ENCODE data around the gene NDUFS4. TPM values are rescaled to one million over a fixed set of nuclear protein-coding genes. Genes with fewer than 3 reads are reported as not detected.

The NDUFS4 gene
- total RNA-seq, 1 experiment from 2014 or later, result 112 TPM

GRCh38 chr5:53568401-53568800 is 8.0 kb downstream of the NDUFS4 start:
- no TSS peak for BruUV-seq (replicated peaks)

DNA sequence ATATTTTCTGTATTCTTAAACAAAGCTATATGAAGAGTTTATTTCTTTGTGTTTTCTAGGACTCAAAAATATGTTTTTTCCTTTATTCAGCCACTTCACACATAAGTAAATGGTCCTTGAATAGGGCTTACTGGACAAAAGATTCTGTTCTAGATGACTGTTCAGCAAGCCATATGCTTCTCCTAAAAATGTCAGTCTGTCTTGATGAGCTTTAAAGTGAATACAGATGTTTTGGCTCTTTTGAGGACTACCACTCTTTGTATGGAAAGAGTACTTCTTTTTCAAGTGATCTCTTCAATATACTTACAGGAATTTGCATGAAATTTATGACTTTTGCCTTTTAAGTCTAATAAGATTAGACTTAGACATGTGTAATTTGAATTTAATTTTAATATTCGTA is 8.4 kb downstream of the NDUFS4 start:
- Histone ChIP-seq H3K4me1 (ENCODE audit: insufficient read depth, low read length, poor library complexity, severe bottlenecking) (peaks cover 17% of the 10 kb centered on the region), H3K4me3 (ENCODE audit: low read depth, low read length, poor library complexity, severe bottlenecking) (peak overlapping the region; percentile 2), H3K9me3 (ENCODE audit: low read depth, low read length, poor library complexity, severe bottlenecking) (peaks cover 3% of the 10 kb centered on the region), H3K27me3 (replicated peaks; ENCODE audit: insufficient read depth, low read depth, low read length, poor library complexity) (no peaks in the 10 kb centered on the region), H3K36me3 (ENCODE audit: insufficient read depth, low read length, poor library complexity, severe bottlenecking) (no peaks in the 10 kb centered on the region), H3K27ac (ENCODE audit: low read depth, low read length, poor library complexity, severe bottlenecking) (no peak overlapping the region)
- TF ChIP-seq CTCF (conservative IDR thresholded peaks at IDR 0.05; ENCODE audit: low read depth, low read length) (no peak), EZH2 (IDR thresholded peaks at IDR 0.05; ENCODE audit: borderline replicate concordance, low read depth, low read length, poor library complexity, severe bottlenecking) (no peak)
- intact Hi-C loops (cut with micrococcal nuclease; ENCODE audit: unreplicated experiment), result no loop called here
- ChIA-PET CTCF (no interaction called here), POLR2A (ENCODE audit: low non-redundant PET) (no interaction called here)
- BruUV-seq (replicated peaks), result no TSS peak
- peak; percentile 70 for DNase-seq (ENCODE audit: low spot score)

More at GRCh38 chr5:53568401-53568800, 8.0 kb downstream of the NDUFS4 start:
- intact Hi-C loops (cut with micrococcal nuclease; ENCODE audit: unreplicated experiment), result no loop called here
- Histone ChIP-seq H3K4me1 (ENCODE audit: insufficient read depth, low read length, poor library complexity, severe bottlenecking) (peaks cover 17% of the 10 kb centered on the region), H3K27ac (ENCODE audit: low read depth, low read length, poor library complexity, severe bottlenecking) (no peak overlapping the region), H3K27me3 (replicated peaks; ENCODE audit: insufficient read depth, low read depth, low read length, poor library complexity) (no peaks in the 10 kb centered on the region), H3K4me3 (ENCODE audit: low read depth, low read length, poor library complexity, severe bottlenecking) (peak overlapping the region; percentile 2), H3K36me3 (ENCODE audit: insufficient read depth, low read length, poor library complexity, severe bottlenecking) (no peaks in the 10 kb centered on the region), H3K9me3 (ENCODE audit: low read depth, low read length, poor library complexity, severe bottlenecking) (peaks cover 3% of the 10 kb centered on the region)
- ChIA-PET CTCF (no interaction called here), POLR2A (ENCODE audit: low non-redundant PET) (no interaction called here)
- no peak for DNase-seq (ENCODE audit: low spot score)
- TF ChIP-seq CTCF (conservative IDR thresholded peaks at IDR 0.05; ENCODE audit: low read depth, low read length) (no peak), EZH2 (IDR thresholded peaks at IDR 0.05; ENCODE audit: borderline replicate concordance, low read depth, low read length, poor library complexity, severe bottlenecking) (no peak)

DNA sequence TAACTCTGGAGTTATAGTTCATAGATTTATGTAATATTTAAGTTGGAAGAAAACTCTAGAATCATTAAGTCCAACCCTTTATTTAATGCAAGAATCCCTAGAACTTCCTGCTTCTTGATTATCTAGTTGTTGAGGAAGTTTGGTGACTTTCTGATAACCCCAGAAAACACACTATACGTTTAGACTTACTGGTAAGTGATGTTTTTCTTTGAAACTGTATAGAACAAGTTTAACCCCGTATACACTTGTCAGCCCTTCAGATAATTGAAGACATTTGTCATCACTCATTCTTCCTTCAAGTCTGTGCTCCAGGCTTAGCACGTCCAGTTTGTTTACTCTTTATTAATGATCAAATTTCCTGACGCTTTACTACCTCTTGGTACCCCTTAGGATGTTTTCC is 9.0 kb downstream of the NDUFS4 start:
- no peak for DNase-seq (ENCODE audit: low spot score)
- no TSS peak for BruUV-seq (replicated peaks)
- Histone ChIP-seq H3K4me3 (ENCODE audit: low read depth, low read length, poor library complexity, severe bottlenecking) (no peak overlapping the region), H3K36me3 (ENCODE audit: insufficient read depth, low read length, poor library complexity, severe bottlenecking) (no peaks in the 10 kb centered on the region), H3K27me3 (replicated peaks; ENCODE audit: insufficient read depth, low read depth, low read length, poor library complexity) (no peaks in the 10 kb centered on the region), H3K4me1 (ENCODE audit: insufficient read depth, low read length, poor library complexity, severe bottlenecking) (peaks cover 17% of the 10 kb centered on the region), H3K27ac (ENCODE audit: low read depth, low read length, poor library complexity, severe bottlenecking) (no peak overlapping the region), H3K9me3 (ENCODE audit: low read depth, low read length, poor library complexity, severe bottlenecking) (peaks cover 3% of the 10 kb centered on the region)
- TF ChIP-seq CTCF (conservative IDR thresholded peaks at IDR 0.05; ENCODE audit: low read depth, low read length) (no peak), EZH2 (IDR thresholded peaks at IDR 0.05; ENCODE audit: borderline replicate concordance, low read depth, low read length, poor library complexity, severe bottlenecking) (no peak)
- POLR2A ChIA-PET (ENCODE audit: low non-redundant PET), result no interaction called here
- intact Hi-C loops (cut with micrococcal nuclease; ENCODE audit: unreplicated experiment), result no loop called here
- CTCF ChIA-PET, result no interaction called here

All from A673 (cell line).